GM23338 (cell line): ENCODE results near the gene UGT1A7. TPM values are rescaled to one million over a fixed set of nuclear protein-coding genes. Genes with fewer than 3 reads are reported as not detected.

Experiments
- ATAC-seq: fragments of 200-7000 bp; cut with Tn5 transposase; 3 replicates; pipeline ENCODE4 v1.9.1; 2020
- DNase-seq: peaks from one replicate; pipeline ENCODE4 v3.0.0-alpha.2; 2015; ENCODE audit warnings: low spot score
- H2AFZ ChIP-seq: fragments of 200-600 bp; sonication (generic); 2 replicates; pipeline ENCODE4 v1.8.0; 2016; ENCODE audit warnings: antibody characterized with exemption, mild to moderate bottlenecking, moderate library complexity
- H3F3A ChIP-seq: fragments of 200-600 bp; sonication (generic); replicated peaks from 2 replicates; pipeline ENCODE4 v1.8.0; 2017; ENCODE audit warnings: antibody characterized with exemption, mixed run types, low read depth
- H3K27ac ChIP-seq: fragments of 200-600 bp; sonication (generic); 2 replicates; pipeline ENCODE4 v1.6.1; 2016; ENCODE audit warnings: low read depth
- H3K27me3 ChIP-seq: fragments of 200-600 bp; sonication (generic); 2 replicates; pipeline ENCODE4 v1.8.0; 2016; ENCODE audit warnings: mild to moderate bottlenecking, mixed run types, moderate library complexity; ENCODE audit not compliant: insufficient read depth
- H3K36me3 ChIP-seq: fragments of 200-600 bp; sonication (generic); 2 replicates; pipeline ENCODE4 v1.8.0; 2016; ENCODE audit warnings: mild to moderate bottlenecking; ENCODE audit not compliant: insufficient read depth
- H3K4me1 ChIP-seq: fragments of 200-600 bp; sonication (generic); 2 replicates; pipeline ENCODE4 v1.8.0; 2016; ENCODE audit warnings: mild to moderate bottlenecking, moderate library complexity; ENCODE audit not compliant: insufficient read depth
- H3K4me2 ChIP-seq: fragments of 200-600 bp; sonication (generic); 2 replicates; pipeline ENCODE4 v1.7.1; 2017; ENCODE audit warnings: mixed run types
- H3K4me3 ChIP-seq: fragments of 200-600 bp; sonication (generic); 2 replicates; pipeline ENCODE4 v1.6.1; 2016; ENCODE audit warnings: mixed run types
- H3K79me2 ChIP-seq: fragments of 200-600 bp; sonication (generic); replicated peaks from 2 replicates; pipeline ENCODE4 v1.8.0; 2017; ENCODE audit warnings: mild to moderate bottlenecking; ENCODE audit not compliant: insufficient read depth
- H3K9me2 ChIP-seq: fragments of 200-600 bp; sonication (generic); 2 replicates; pipeline ENCODE4 v1.8.0; 2017; ENCODE audit not compliant: insufficient read depth
- H4K20me1 ChIP-seq: fragments of 200-600 bp; sonication (generic); replicated peaks from 2 replicates; pipeline ENCODE4 v1.8.0; 2017; ENCODE audit warnings: mild to moderate bottlenecking; ENCODE audit not compliant: insufficient read depth
- H3K27ac Mint-ChIP-seq: 2 replicates; pipeline ENCODE4 v1.8.0; 2020; ENCODE audit warnings: inconsistent platforms, mild to moderate bottlenecking, moderate library complexity, mixed read lengths
- H3K27me3 Mint-ChIP-seq: 3 replicates; pipeline ENCODE4 v1.8.0; 2022; ENCODE audit warnings: low read depth, mild to moderate bottlenecking, moderate library complexity, mixed read lengths, inconsistent platforms; ENCODE audit not compliant: insufficient read depth, poor library complexity
- H3K36me3 Mint-ChIP-seq: 3 replicates; pipeline ENCODE4 v1.8.0; 2021; ENCODE audit warnings: low read depth, mild to moderate bottlenecking, inconsistent platforms, moderate library complexity, mixed read lengths
- H3K4me1 Mint-ChIP-seq: 3 replicates; pipeline ENCODE4 v1.8.0; 2020; ENCODE audit warnings: mild to moderate bottlenecking, inconsistent platforms, mixed read lengths
- H3K4me3 Mint-ChIP-seq: 3 replicates; pipeline ENCODE4 v1.8.0; 2021; ENCODE audit warnings: moderate library complexity, mild to moderate bottlenecking, inconsistent platforms, mixed read lengths
- H3K9me3 Mint-ChIP-seq: 3 replicates; pipeline ENCODE4 v1.8.0; 2020; ENCODE audit warnings: moderate library complexity, mild to moderate bottlenecking, inconsistent platforms, mixed read lengths
- CREB1 ChIP-seq: fragments of 250-450 bp; sonication (Bioruptor Pico); IDR thresholded peaks from 2 replicates; pipeline ENCODE4 v1.5.0; 2020; ENCODE audit warnings: low read depth, mild to moderate bottlenecking, moderate library complexity
- EZH2 ChIP-seq: fragments of 200-600 bp; sonication (generic); IDR thresholded peaks from one replicate; pipeline ENCODE4 v1.8.0; 2017; ENCODE audit warnings: antibody characterized with exemption, mild to moderate bottlenecking, low read depth; ENCODE audit not compliant: unreplicated experiment
- EZH2phosphoT487 ChIP-seq: fragments of 200-600 bp; sonication (generic); IDR thresholded peaks from one replicate; pipeline ENCODE4 v1.8.1; 2018; ENCODE audit warnings: antibody characterized with exemption; ENCODE audit not compliant: unreplicated experiment
- JUNB ChIP-seq: IDR thresholded peaks from one replicate; pipeline ENCODE4 v1.6.1; 2016; ENCODE audit warnings: antibody characterized with exemption; ENCODE audit not compliant: unreplicated experiment
- NANOG ChIP-seq: IDR thresholded peaks from 2 replicates; pipeline ENCODE4 v1.6.1; 2016; ENCODE audit warnings: antibody characterized with exemption, borderline replicate concordance
- STAT1 ChIP-seq: IDR thresholded peaks from one replicate; pipeline ENCODE4 v1.6.1; 2016; ENCODE audit warnings: antibody characterized with exemption; ENCODE audit not compliant: unreplicated experiment
- ZNF114 ChIP-seq: fragments of 250-450 bp; sonication (Bioruptor Pico); IDR thresholded peaks from 2 replicates; pipeline ENCODE4 v1.5.0; 2020; ENCODE audit warnings: mild to moderate bottlenecking, moderate library complexity
- ZNF331 ChIP-seq: fragments of 250-450 bp; sonication (Bioruptor Pico); IDR thresholded peaks from 2 replicates; pipeline ENCODE4 v1.5.0; 2020; ENCODE audit warnings: low read depth, mild to moderate bottlenecking, moderate library complexity
- polyA plus RNA-seq: library from polyadenylated mRNA; unstranded; fragments of >200 nt; fragmentation: Nextera tagmentation; extraction: Ambion mirVana; gene quantifications from 2 replicates; pipeline ENCODE4 v1.2.1, GENCODE V29; 2016
- total RNA-seq: library from RNA; depleted of rRNA; stranded (reverse); fragments of >200 nt; shearing (Covaris generic); gene quantifications from 2 replicates; pipeline ENCODE4 v1.2.3, GENCODE V29; 2014
- TF ChIP-seq, protein P1 (sequence below): fragments of 250-450 bp; sonication (Bioruptor Pico); IDR thresholded peaks from 2 replicates; pipeline ENCODE4 v1.5.0; 2020; ENCODE audit warnings: mild to moderate bottlenecking, moderate library complexity
- TF ChIP-seq, protein P2 (sequence below), 2 experiments: fragments of 200-600 bp in 1 of 2; sonication (generic) in 1 of 2; conservative IDR thresholded peaks; 2 replicates each; pipeline versions ENCODE4 v1.5.1 to v1.6.1; 2016 to 2017; ENCODE audit warnings: antibody characterized with exemption in 2 of 2, low read depth in 2 of 2, mild to moderate bottlenecking in 2 of 2, moderate library complexity in 1 of 2
- TF ChIP-seq, protein P3 (sequence below): IDR thresholded peaks from 2 replicates; pipeline ENCODE4 v1.6.1; 2016; ENCODE audit warnings: antibody characterized with exemption
- TF ChIP-seq, protein P4 (sequence below): IDR thresholded peaks from one replicate; pipeline ENCODE4 v1.6.1; 2018; ENCODE audit warnings: antibody characterized with exemption; ENCODE audit not compliant: unreplicated experiment

The UGT1A7 gene
- total and polyA plus RNA-seq, 2 experiments from 2014 or later = not detected

DNA sequence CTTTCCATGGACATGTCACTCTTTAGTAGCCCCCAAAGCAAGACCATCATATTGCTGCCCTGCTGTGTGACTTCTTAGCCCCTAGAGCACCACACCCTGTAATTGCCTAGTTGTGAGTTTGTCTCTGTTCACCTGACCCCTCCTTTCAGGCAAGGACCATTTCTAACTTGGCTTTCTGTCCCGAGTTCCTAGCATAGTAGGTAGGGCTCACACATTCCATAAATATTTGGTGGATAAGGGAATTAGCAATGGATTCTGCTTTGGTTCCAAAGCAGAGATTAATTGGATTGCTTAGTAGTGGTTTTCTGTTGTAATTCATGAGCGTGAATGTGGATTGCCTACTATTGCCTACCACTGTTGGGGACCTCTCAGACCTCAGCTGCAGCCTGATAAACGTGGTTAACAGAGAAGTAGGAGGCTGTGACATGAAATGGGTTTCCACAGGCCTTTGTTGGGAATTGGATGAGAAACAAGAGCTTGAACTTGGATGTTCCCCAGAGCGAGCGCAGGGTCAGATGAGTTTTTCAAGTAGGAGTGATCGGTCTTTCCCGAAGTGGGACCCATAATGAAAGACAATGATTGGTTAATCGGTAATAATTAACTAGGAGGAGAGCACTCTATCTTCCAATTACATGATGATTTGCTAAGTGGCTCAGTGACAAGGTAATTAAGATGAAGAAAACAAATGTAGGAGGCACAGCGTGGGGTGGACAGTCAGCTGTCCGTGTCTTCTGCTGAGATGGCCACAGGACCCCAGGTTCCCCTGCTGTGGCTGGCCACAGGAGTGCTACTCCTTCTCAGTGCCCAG is 65.0 kb downstream of the UGT1A7 start:
- Histone ChIP-seq H3K27me3 (no peaks in the 10 kb centered on the region), H2AFZ (no peak overlapping the region), H3K9me2 (no peaks in the 10 kb centered on the region), H3K79me2 (no peaks in the 10 kb centered on the region), H3K4me1 (no peaks in the 10 kb centered on the region), H3K36me3 (no peaks in the 10 kb centered on the region), H3K4me2 (no peak overlapping the region), H3F3A (no peaks in the 10 kb centered on the region), H3K27ac (no peak overlapping the region), H4K20me1 (no peaks in the 10 kb centered on the region), H3K4me3 (no peak overlapping the region)
- peaks cover 2% of the 10 kb centered on the region for H3K27me3 Mint-ChIP-seq
- peaks cover 49% of the 10 kb centered on the region for H3K9me3 Mint-ChIP-seq
- TF ChIP-seq, protein P1, sequence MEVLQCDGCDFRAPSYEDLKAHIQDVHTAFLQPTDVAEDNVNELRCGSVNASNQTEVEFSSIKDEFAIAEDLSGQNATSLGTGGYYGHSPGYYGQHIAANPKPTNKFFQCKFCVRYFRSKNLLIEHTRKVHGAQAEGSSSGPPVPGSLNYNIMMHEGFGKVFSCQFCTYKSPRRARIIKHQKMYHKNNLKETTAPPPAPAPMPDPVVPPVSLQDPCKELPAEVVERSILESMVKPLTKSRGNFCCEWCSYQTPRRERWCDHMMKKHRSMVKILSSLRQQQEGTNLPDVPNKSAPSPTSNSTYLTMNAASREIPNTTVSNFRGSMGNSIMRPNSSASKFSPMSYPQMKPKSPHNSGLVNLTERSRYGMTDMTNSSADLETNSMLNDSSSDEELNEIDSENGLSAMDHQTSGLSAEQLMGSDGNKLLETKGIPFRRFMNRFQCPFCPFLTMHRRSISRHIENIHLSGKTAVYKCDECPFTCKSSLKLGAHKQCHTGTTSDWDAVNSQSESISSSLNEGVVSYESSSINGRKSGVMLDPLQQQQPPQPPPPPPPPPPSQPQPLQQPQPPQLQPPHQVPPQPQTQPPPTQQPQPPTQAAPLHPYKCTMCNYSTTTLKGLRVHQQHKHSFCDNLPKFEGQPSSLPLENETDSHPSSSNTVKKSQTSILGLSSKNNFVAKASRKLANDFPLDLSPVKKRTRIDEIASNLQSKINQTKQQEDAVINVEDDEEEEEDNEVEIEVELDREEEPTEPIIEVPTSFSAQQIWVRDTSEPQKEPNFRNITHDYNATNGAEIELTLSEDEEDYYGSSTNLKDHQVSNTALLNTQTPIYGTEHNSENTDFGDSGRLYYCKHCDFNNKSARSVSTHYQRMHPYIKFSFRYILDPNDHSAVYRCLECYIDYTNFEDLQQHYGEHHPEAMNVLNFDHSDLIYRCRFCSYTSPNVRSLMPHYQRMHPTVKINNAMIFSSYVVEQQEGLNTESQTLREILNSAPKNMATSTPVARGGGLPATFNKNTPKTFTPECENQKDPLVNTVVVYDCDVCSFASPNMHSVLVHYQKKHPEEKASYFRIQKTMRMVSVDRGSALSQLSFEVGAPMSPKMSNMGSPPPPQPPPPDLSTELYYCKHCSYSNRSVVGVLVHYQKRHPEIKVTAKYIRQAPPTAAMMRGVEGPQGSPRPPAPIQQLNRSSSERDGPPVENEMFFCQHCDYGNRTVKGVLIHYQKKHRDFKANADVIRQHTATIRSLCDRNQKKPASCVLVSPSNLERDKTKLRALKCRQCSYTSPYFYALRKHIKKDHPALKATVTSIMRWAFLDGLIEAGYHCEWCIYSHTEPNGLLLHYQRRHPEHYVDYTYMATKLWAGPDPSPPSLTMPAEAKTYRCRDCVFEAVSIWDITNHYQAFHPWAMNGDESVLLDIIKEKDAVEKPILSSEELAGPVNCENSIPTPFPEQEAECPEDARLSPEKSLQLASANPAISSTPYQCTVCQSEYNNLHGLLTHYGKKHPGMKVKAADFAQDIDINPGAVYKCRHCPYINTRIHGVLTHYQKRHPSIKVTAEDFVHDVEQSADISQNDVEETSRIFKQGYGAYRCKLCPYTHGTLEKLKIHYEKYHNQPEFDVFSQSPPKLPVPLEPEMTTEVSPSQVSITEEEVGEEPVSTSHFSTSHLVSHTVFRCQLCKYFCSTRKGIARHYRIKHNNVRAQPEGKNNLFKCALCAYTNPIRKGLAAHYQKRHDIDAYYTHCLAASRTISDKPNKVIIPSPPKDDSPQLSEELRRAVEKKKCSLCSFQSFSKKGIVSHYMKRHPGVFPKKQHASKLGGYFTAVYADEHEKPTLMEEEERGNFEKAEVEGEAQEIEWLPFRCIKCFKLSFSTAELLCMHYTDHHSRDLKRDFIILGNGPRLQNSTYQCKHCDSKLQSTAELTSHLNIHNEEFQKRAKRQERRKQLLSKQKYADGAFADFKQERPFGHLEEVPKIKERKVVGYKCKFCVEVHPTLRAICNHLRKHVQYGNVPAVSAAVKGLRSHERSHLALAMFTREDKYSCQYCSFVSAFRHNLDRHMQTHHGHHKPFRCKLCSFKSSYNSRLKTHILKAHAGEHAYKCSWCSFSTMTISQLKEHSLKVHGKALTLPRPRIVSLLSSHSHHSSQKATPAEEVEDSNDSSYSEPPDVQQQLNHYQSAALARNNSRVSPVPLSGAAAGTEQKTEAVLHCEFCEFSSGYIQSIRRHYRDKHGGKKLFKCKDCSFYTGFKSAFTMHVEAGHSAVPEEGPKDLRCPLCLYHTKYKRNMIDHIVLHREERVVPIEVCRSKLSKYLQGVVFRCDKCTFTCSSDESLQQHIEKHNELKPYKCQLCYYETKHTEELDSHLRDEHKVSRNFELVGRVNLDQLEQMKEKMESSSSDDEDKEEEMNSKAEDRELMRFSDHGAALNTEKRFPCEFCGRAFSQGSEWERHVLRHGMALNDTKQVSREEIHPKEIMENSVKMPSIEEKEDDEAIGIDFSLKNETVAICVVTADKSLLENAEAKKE = no peak
- no peak for TF ChIP-seq NANOG
- TF ChIP-seq JUNB = no peak
- TF ChIP-seq CREB1 (CRISPR knock-in tag) = no peak
- TF ChIP-seq, protein P2, sequence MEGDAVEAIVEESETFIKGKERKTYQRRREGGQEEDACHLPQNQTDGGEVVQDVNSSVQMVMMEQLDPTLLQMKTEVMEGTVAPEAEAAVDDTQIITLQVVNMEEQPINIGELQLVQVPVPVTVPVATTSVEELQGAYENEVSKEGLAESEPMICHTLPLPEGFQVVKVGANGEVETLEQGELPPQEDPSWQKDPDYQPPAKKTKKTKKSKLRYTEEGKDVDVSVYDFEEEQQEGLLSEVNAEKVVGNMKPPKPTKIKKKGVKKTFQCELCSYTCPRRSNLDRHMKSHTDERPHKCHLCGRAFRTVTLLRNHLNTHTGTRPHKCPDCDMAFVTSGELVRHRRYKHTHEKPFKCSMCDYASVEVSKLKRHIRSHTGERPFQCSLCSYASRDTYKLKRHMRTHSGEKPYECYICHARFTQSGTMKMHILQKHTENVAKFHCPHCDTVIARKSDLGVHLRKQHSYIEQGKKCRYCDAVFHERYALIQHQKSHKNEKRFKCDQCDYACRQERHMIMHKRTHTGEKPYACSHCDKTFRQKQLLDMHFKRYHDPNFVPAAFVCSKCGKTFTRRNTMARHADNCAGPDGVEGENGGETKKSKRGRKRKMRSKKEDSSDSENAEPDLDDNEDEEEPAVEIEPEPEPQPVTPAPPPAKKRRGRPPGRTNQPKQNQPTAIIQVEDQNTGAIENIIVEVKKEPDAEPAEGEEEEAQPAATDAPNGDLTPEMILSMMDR (conservative IDR thresholded peaks at IDR 0.05; ENCODE audit: low read depth in 2 of 2) = no peak
- no peak for TF ChIP-seq ZNF331 (CRISPR knock-in tag)
- no peak for TF ChIP-seq STAT1
- TF ChIP-seq, protein P3, sequence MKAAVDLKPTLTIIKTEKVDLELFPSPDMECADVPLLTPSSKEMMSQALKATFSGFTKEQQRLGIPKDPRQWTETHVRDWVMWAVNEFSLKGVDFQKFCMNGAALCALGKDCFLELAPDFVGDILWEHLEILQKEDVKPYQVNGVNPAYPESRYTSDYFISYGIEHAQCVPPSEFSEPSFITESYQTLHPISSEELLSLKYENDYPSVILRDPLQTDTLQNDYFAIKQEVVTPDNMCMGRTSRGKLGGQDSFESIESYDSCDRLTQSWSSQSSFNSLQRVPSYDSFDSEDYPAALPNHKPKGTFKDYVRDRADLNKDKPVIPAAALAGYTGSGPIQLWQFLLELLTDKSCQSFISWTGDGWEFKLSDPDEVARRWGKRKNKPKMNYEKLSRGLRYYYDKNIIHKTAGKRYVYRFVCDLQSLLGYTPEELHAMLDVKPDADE = no peak
- TF ChIP-seq, protein P4, sequence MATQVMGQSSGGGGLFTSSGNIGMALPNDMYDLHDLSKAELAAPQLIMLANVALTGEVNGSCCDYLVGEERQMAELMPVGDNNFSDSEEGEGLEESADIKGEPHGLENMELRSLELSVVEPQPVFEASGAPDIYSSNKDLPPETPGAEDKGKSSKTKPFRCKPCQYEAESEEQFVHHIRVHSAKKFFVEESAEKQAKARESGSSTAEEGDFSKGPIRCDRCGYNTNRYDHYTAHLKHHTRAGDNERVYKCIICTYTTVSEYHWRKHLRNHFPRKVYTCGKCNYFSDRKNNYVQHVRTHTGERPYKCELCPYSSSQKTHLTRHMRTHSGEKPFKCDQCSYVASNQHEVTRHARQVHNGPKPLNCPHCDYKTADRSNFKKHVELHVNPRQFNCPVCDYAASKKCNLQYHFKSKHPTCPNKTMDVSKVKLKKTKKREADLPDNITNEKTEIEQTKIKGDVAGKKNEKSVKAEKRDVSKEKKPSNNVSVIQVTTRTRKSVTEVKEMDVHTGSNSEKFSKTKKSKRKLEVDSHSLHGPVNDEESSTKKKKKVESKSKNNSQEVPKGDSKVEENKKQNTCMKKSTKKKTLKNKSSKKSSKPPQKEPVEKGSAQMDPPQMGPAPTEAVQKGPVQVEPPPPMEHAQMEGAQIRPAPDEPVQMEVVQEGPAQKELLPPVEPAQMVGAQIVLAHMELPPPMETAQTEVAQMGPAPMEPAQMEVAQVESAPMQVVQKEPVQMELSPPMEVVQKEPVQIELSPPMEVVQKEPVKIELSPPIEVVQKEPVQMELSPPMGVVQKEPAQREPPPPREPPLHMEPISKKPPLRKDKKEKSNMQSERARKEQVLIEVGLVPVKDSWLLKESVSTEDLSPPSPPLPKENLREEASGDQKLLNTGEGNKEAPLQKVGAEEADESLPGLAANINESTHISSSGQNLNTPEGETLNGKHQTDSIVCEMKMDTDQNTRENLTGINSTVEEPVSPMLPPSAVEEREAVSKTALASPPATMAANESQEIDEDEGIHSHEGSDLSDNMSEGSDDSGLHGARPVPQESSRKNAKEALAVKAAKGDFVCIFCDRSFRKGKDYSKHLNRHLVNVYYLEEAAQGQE = no peak
- no peak for TF ChIP-seq EZH2
- TF ChIP-seq EZH2phosphoT487 = no peak
- no peak for TF ChIP-seq ZNF114 (CRISPR knock-in tag)
- no peak overlapping the region for H3K4me3 Mint-ChIP-seq
- H3K4me1 Mint-ChIP-seq = no peaks in the 10 kb centered on the region
- DNase-seq = no peak
- peaks cover 16% of the 10 kb centered on the region for H3K36me3 Mint-ChIP-seq
- no peak for ATAC-seq
- no peak overlapping the region for H3K27ac Mint-ChIP-seq
